ENCODE measurements around the gene WDFY1. TPM values are rescaled to one million over a fixed set of nuclear protein-coding genes. Genes with fewer than 3 reads are reported as not detected.

The WDFY1 gene
- total RNA-seq, 1 experiment from 2014 or later: 37.5 TPM

- Mint-ChIP-seq H3K27ac (ENCODE audit: unreplicated experiment) (no peak overlapping the region), H3K4me1 (ENCODE audit: low read depth, unreplicated experiment) (peaks cover 11% of the 10 kb centered on the region), H3K9me3 (ENCODE audit: low read depth, unreplicated experiment) (no peaks in the 10 kb centered on the region), H3K36me3 (ENCODE audit: insufficient read depth, unreplicated experiment) (no peaks in the 10 kb centered on the region), H3K4me3 (ENCODE audit: low read depth, unreplicated experiment) (no peak overlapping the region), H3K27me3 (ENCODE audit: unreplicated experiment) (no peaks in the 10 kb centered on the region)
- CTCF ChIA-PET: no interaction called here
- BruUV-seq (replicated peaks): no TSS peak
- intact Hi-C loops (cut with micrococcal nuclease; ENCODE audit: unreplicated experiment): loop anchor here (10.0 kb wide), 1 partner anchor 256 kb away; no protein-coding TSS in a partner anchor
- DNase-seq: no peak
- no peak for TF ChIP-seq CTCF (IDR thresholded peaks at IDR 0.05; ENCODE audit: unreplicated experiment)
Observed at GRCh38 chr2:223950448-223951347, 5.6 kb upstream of the WDFY1 start.

GRCh38 chr2:223949241-223949840 lies 4.2 kb upstream of the WDFY1 start:
- DNase-seq: no peak
- intact Hi-C loops (cut with micrococcal nuclease; ENCODE audit: unreplicated experiment): no loop called here

GRCh38 chr2:223947711-223948205 lies 2.6 kb upstream of the WDFY1 start:
- H3K4me3 Mint-ChIP-seq (ENCODE audit: low read depth, unreplicated experiment): no peak overlapping the region
- no peak for TF ChIP-seq CTCF (IDR thresholded peaks at IDR 0.05; ENCODE audit: unreplicated experiment)
- intact Hi-C loops (cut with micrococcal nuclease; ENCODE audit: unreplicated experiment): no loop called here
- H3K4me1 Mint-ChIP-seq (ENCODE audit: low read depth, unreplicated experiment): peaks cover 21% of the 10 kb centered on the region
- no peaks in the 10 kb centered on the region for H3K9me3 Mint-ChIP-seq (ENCODE audit: low read depth, unreplicated experiment)
- no peak overlapping the region for H3K27ac Mint-ChIP-seq (ENCODE audit: unreplicated experiment)
- CTCF ChIA-PET: no interaction called here
- peaks cover 26% of the 10 kb centered on the region for H3K36me3 Mint-ChIP-seq (ENCODE audit: insufficient read depth, unreplicated experiment)
- BruUV-seq (replicated peaks): no TSS peak
- DNase-seq: no peak
- no peaks in the 10 kb centered on the region for H3K27me3 Mint-ChIP-seq (ENCODE audit: unreplicated experiment)

More at GRCh38 chr2:223949241-223949840, 4.2 kb upstream of the WDFY1 start:
- H3K9me3 Mint-ChIP-seq (ENCODE audit: low read depth, unreplicated experiment): no peaks in the 10 kb centered on the region
- CTCF ChIA-PET: interaction anchor here (0.7 kb wide), 1 partner anchor 107 kb away, joined by 6 read pairs; no protein-coding TSS in a partner anchor
- no TSS peak for BruUV-seq (replicated peaks)
- no peaks in the 10 kb centered on the region for H3K27me3 Mint-ChIP-seq (ENCODE audit: unreplicated experiment)
- H3K27ac Mint-ChIP-seq (ENCODE audit: unreplicated experiment): no peak overlapping the region
- peaks cover 12% of the 10 kb centered on the region for H3K36me3 Mint-ChIP-seq (ENCODE audit: insufficient read depth, unreplicated experiment)
- peaks cover 11% of the 10 kb centered on the region for H3K4me1 Mint-ChIP-seq (ENCODE audit: low read depth, unreplicated experiment)
- TF ChIP-seq CTCF (IDR thresholded peaks at IDR 0.05; ENCODE audit: unreplicated experiment): no peak
- H3K4me3 Mint-ChIP-seq (ENCODE audit: low read depth, unreplicated experiment): no peak overlapping the region

GRCh38 chr2:223945755-223946154 lies 620 bp upstream of the WDFY1 start:
- H3K9me3 Mint-ChIP-seq (ENCODE audit: low read depth, unreplicated experiment): no peaks in the 10 kb centered on the region
- H3K27me3 Mint-ChIP-seq (ENCODE audit: unreplicated experiment): no peaks in the 10 kb centered on the region
- peaks cover 26% of the 10 kb centered on the region for H3K36me3 Mint-ChIP-seq (ENCODE audit: insufficient read depth, unreplicated experiment)
- intact Hi-C loops (cut with micrococcal nuclease; ENCODE audit: unreplicated experiment): no loop called here
- peak overlapping the region; percentile 99 for H3K4me3 Mint-ChIP-seq (ENCODE audit: low read depth, unreplicated experiment)
- no peak overlapping the region for H3K27ac Mint-ChIP-seq (ENCODE audit: unreplicated experiment)
- peaks cover 30% of the 10 kb centered on the region for H3K4me1 Mint-ChIP-seq (ENCODE audit: low read depth, unreplicated experiment)
- CTCF ChIA-PET: interaction anchor here (0.6 kb wide), 1 partner anchor 51 kb away, joined by 3 read pairs; no protein-coding TSS in a partner anchor
- no TSS peak for BruUV-seq (replicated peaks)
- no peak for DNase-seq
- TF ChIP-seq CTCF (IDR thresholded peaks at IDR 0.05; ENCODE audit: unreplicated experiment): no peak

Measured in Calu3 (cell line).